ENCODE results near the gene LRRC46.

LRRC46 gene

GRCh38 chr17:47847341-47848197 lies 16.1 kb downstream of the LRRC46 start:
- in situ Hi-C loops (cut with MboI; ENCODE audit: low sequenced_read_pairs): no loop called here

DNA sequence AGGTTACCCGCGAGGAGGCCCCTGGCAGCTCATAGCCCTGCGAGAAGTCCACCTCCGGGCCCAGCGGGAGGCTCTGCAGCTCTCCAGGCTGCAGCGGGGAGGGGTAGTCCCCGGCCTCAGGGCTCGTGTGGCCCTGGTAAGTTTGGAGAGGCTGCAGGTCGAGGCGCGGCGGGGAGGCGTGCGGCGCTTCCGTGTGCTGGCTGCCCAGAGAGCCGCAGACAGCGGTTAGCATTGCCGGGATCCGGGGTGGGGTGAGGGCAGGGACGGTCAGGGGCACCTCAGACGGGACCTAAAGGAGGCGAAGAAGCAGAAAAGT lies 16.7 kb downstream of the LRRC46 start:
- in situ Hi-C loops (cut with MboI; ENCODE audit: low sequenced_read_pairs): no loop called here

DNA sequence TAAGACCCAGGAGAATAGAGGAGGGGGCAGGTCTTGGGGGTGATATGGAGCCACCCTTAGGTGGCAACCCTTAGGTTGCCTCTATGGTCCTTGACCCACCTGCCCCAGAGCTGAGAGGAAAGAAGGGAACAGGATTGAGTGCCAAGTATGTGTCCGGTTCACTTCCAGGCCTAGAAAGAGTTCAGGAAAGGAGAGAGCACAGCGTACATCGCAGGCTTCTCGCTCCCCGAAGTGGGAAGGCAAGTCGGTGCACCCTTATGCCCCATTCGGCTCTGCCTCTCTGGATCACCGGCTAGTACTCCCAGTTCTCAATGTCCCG lies 18.9 kb downstream of the LRRC46 start:
- in situ Hi-C loops (cut with MboI; ENCODE audit: low sequenced_read_pairs): no loop called here

DNA sequence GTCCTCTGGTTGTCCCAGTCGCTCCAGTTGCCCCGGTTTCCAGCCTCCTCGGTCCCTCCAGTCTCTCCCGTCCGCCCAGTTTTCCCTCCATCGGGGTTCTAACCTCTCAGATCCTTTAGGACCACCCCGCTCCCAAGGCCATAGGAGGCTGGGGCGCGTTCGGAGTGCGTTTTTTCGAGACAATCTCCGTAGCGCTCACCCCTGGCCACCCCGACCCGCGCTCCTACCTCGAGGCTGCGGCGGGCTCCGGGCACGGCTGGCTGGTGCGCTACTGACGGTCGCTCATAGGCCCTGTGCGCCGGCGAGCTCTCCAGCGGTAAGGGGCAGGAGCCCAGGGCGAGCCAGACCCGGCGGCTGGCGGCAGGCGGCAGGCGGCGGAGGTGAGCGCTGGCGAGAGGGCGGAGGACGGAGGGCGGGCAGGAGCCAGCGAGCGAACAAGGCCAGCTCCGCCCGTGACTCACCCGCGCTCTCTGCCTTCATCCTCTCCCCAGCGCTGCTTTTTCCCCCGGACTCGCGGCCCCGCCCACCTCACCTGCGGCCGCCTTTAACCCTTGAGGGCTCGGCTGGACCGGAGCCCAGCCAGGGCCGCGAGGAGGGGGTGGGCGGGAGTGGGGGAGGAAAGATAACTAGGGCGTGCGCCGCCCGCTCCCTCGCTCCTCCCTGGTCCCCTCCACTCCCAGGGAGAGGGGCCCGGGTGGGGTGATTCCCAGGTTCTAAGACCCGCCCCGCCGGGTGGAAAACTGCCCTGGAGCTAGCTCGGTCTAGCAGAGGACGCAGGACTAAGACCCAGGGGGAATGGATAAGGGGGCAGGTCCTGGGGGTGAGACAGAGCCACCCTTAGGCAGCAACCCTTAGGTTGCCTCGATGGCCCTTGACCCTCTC lies 19.5 kb downstream of the LRRC46 start, which contains the start of gene SP6:
Gene SP6 (minus strand): TSS at position 472 of the 882 bp plus-strand sequence. CDS start 2,734 bp downstream, outside the sequence.
- in situ Hi-C loops (cut with MboI; ENCODE audit: low sequenced_read_pairs): no loop called here

- in situ Hi-C loops (cut with MboI; ENCODE audit: low sequenced_read_pairs): no loop called here
Measured at GRCh38 chr17:47851764-47852112, 20.3 kb downstream of the LRRC46 start.

- in situ Hi-C loops (cut with MboI; ENCODE audit: low sequenced_read_pairs): no loop called here
Measured at GRCh38 chr17:47852113-47852949, 20.9 kb downstream of the LRRC46 start.

DNA sequence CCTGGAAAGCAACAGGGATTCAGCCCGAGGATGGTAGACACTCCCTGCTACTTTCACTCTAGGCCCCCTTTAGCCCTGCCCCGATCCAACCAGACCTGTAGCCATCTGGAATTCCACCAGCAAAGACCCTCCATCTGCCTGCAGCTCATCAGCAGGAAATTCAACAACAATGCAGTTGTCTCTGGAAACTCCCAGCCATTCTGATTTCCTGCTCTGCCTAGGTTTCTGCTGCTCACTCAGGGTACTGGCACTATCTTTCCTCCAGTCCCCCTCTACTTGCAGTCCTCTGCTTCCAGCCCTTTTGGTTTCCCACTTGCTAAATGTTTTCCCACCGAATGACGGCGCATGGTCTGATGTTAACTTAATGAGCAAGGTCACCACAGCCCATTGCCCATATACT lies 22.1 kb downstream of the LRRC46 start:
- in situ Hi-C loops (cut with MboI; ENCODE audit: low sequenced_read_pairs): no loop called here

- in situ Hi-C loops (cut with MboI; ENCODE audit: low sequenced_read_pairs): no loop called here
Measured at GRCh38 chr17:47855737-47856136, 24.3 kb downstream of the LRRC46 start.

DNA sequence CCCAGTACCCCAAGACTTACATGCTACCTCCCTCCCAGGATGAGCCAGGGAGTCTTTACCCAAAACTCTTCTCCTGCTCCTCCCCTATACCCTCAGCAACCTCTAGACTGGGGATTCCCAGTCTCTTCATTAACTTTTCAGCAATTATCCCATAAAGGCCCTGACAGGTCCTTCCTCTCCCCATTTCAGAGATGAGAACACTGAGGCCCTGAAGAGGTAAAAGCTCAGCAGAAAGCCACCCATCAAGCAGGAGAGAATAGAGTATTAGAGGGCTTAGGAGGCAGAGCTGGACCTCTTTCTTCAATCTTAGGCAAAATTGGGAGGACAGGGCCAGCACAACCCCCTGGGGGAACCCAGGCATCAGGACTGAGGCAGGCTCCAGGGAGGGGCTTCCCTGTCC lies 25.4 kb downstream of the LRRC46 start:
- in situ Hi-C loops (cut with MboI; ENCODE audit: low sequenced_read_pairs): no loop called here

DNA sequence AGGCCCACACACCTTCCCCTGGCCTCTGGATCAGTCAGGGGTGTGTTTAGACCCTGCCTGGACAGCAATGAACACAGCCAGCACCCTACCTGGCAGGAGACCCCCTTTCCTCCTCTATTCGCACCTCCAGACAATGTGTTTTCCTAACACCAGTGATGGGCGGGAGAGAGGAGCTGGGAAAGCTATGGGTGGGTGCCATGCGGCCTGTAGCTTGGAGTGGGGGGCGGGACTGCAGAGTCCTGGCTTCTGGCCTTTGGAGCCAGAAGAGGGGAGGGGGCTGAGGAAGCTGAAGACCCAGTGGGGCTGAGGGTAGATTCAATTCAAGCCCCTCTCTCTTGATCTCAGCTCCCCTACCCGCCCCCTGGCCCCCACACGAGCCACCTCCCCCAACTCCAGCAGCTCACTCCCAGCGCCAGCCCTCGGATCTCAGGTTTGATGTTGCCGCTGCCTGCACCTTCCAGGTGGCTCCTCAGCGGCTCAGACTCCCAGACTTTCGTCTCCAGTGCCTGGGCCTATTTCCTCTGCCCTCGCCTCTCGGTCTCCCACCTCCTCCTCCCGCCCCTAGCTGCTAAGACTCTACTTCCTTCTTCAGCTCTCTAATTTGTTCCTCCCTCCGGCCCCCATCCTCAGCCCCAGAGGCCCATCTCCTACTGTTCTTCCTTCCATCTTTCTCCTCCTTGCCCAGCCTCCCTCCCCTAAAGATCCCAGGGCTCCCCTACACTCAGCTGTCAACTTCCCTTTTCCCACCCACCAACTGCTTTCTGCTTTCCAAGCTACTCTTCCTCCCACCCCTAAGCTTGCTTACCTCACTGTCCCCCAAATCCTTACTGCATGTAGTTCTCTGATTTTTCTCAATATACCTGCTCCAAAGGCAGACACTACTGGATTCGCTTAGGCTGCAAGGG lies 26.3 kb downstream of the LRRC46 start:
- in situ Hi-C loops (cut with MboI; ENCODE audit: low sequenced_read_pairs): no loop called here

- in situ Hi-C loops (cut with MboI; ENCODE audit: low sequenced_read_pairs): no loop called here
Measured at GRCh38 chr17:47860386-47860785, 28.9 kb downstream of the LRRC46 start.

DNA sequence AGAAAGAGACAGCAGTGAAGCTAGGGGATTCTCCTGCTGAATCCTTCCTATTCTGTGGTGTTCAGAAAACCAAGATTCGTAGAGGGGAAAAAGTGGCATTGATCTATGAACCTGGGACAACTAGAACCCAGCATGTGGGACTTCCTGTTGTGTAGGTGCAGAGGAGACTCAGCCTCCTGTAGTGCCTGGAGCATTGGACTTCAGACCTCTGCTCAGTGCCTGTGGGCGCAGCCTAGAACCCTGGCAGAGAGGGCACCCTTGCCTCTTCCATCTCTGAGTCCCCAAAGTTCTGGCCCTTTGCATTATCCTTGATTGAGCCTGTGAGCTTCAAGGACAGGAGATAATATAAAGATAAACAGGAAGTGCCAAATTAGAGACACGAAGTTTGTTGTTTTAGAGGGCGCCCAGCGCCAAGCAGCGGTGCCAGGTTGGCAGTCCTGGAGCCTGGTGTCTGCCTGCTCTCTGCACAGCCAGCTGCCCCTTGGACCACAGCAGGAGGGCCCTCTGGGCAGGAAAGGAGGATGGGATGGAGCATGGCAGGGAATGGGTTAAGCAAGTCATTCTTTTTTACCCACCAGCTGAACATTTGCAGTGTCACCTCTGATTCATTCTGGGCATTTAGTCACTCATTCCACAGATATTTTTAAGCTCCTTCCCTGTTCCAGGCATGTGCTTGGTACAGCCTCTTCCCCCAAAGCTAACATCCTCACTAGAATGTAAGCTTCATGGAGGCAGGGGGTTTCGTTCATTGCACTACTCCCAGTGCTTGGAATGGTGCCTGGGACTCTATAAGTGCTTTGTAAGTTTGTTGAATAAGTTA lies 31.4 kb downstream of the LRRC46 start:
- in situ Hi-C loops (cut with MboI; ENCODE audit: low sequenced_read_pairs): no loop called here

DNA sequence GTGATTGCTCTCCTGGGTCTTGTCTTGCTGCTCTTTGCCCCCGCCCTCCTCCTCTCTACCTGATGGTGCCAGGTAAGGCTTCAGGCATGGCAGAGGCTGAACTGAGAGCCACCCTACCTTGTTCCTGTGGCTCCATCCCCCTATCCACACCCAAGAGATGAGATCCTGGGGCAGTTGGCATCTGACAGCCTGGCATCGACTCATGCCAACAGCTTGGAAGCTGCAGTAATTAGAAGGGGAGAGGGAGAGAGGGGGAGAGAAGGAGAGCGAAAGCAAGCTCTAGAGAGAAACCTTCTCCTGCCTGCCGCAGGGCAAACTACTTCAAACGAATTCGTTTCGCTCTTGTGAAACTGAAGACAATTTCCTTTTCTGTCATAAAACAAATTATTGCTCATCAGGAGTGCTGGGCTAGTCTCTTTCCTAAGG lies 33.3 kb downstream of the LRRC46 start:
- in situ Hi-C loops (cut with MboI; ENCODE audit: low sequenced_read_pairs): no loop called here

- in situ Hi-C loops (cut with MboI; ENCODE audit: low sequenced_read_pairs): no loop called here
Measured at GRCh38 chr17:47866941-47867340, 35.5 kb downstream of the LRRC46 start.

GRCh38 chr17:47867813-47868533 lies 36.5 kb downstream of the LRRC46 start:
- in situ Hi-C loops (cut with MboI; ENCODE audit: low sequenced_read_pairs): no loop called here

- in situ Hi-C loops (cut with MboI; ENCODE audit: low sequenced_read_pairs): no loop called here
Measured at GRCh38 chr17:47869114-47869513, 37.6 kb downstream of the LRRC46 start.

DNA sequence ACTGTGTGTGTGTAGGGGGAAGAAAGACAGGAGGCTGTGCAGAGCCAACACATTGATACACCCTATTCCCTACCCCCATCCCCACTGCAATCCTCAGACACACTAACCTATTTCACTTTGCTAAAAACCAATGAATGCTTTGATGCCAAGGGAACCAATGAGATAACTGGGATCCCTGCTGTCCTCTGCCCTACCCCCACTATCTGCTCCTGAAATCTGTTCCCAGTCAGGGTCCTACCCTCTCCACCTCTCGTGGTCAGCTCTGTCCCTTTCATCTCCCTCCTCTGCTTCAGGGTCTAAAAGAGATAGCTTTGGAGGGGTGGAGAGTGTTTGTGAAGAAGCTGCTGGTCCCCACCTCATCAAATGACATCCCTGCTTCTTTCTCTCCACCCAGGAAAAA lies 38.6 kb downstream of the LRRC46 start:
- in situ Hi-C loops (cut with MboI; ENCODE audit: low sequenced_read_pairs): no loop called here

DNA sequence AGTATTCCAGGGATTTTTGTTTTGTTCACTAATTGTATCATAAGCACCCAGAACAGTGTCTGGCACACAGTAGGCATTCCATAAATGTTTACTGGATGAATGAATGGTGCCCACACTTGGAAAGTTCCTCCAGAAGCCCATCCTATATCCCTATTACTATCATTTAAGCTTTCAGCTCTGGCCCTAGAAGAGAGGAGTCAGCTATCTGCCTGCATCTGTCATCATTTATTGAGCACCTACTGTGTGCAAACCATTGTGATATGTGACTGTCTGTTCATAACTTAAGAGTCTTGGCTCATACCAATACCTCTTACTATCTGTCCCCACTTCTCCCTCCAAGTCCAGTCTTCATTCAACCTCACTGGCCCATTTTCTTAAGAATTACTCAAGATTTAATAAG lies 39.6 kb downstream of the LRRC46 start:
- in situ Hi-C loops (cut with MboI; ENCODE audit: low sequenced_read_pairs): no loop called here

Data from HL-60/S4 (cell line).